HepG2 (cell line): ENCODE measurements around the gene ETV1. TPM values are rescaled to one million over a fixed set of nuclear protein-coding genes. Genes with fewer than 3 reads are reported as not detected.

ENCODE experiments used
- AKNA ChIP-seq: sonication (generic); formaldehyde crosslinking; IDR thresholded peaks from 2 replicates; pipeline ENCODE4 v1.4.0; 2020; ENCODE audit warnings: missing genetic modification reagents, borderline replicate concordance
- BRCA1 ChIP-seq: sonication (generic); formaldehyde crosslinking; IDR thresholded peaks from 2 replicates; pipeline ENCODE4 v1.4.0; 2020; ENCODE audit warnings: missing genetic modification reagents
- DR1 ChIP-seq: sonication (generic); formaldehyde crosslinking; IDR thresholded peaks from 2 replicates; pipeline ENCODE4 v1.8.0; 2021; ENCODE audit warnings: mild to moderate bottlenecking, missing genetic modification reagents, inconsistent platforms
- TOPORS ChIP-seq: sonication (generic); formaldehyde crosslinking; IDR thresholded peaks from 2 replicates; pipeline ENCODE4 v1.8.0; 2023; ENCODE audit warnings: mild to moderate bottlenecking, missing genetic modification reagents
- ZKSCAN5 ChIP-seq: sonication (generic); formaldehyde crosslinking; IDR thresholded peaks from 2 replicates; pipeline ENCODE4 v1.5.1; 2020; ENCODE audit warnings: mild to moderate bottlenecking, missing genetic modification reagents
- ZNF12 ChIP-seq: sonication (generic); formaldehyde crosslinking; IDR thresholded peaks from 2 replicates; pipeline ENCODE4 v1.5.0; 2020; ENCODE audit warnings: missing genetic modification reagents
- ZNF180 ChIP-seq: sonication (generic); formaldehyde crosslinking; IDR thresholded peaks from 2 replicates; pipeline ENCODE4 v1.4.0; 2020; ENCODE audit warnings: low read depth, missing genetic modification reagents, borderline replicate concordance
- ZNF34 ChIP-seq: sonication (generic); formaldehyde crosslinking; IDR thresholded peaks from 2 replicates; pipeline ENCODE4 v1.4.0; 2020; ENCODE audit warnings: mild to moderate bottlenecking, missing genetic modification reagents, borderline replicate concordance
- ZNF883 ChIP-seq: sonication (generic); formaldehyde crosslinking; IDR thresholded peaks from 2 replicates; pipeline ENCODE4 v1.5.1; 2020; ENCODE audit warnings: mild to moderate bottlenecking, missing genetic modification reagents; ENCODE audit errors: not compliant biosample characterization
- ZZZ3 ChIP-seq: sonication (generic); formaldehyde crosslinking; IDR thresholded peaks from 2 replicates; pipeline ENCODE4 v1.4.0; 2020; ENCODE audit warnings: missing genetic modification reagents, mild to moderate bottlenecking, borderline replicate concordance
- polyA plus RNA-seq, 8 experiments: library from polyadenylated mRNA; depleted of rRNA in 3 of 8; stranded (reverse) in 7 of 8; unstranded in 1 of 8; fragments of >200 nt; fragmentation: Illumina TruSeq in 4 of 8; extraction: Trizol in 4 of 8; gene quantifications; 2 replicates each; pipeline versions ENCODE4 v1.2.1 to v1.2.3, GENCODE V29; 2011 to 2016; ENCODE audit warnings: low read depth in 4 of 8, missing spikeins in 1 of 8, mixed read lengths in 1 of 8; ENCODE audit not compliant: insufficient read depth in 1 of 8
- total RNA-seq, 5 experiments: library from RNA; depleted of rRNA; stranded (reverse); fragments of >200 nt; fragmentation: Illumina TruSeq; extraction: Trizol; gene quantifications; 2 replicates each; pipeline ENCODE4 v1.2.3, GENCODE V29; 2016; ENCODE audit warnings: low read depth in 1 of 5

ETV1 gene
- total and polyA plus RNA-seq, 2 of the 13 experiments (the other 11 are each of a cell fraction or from before 2014, with no cell fraction given), result 0.04 to 0.24 TPM

GRCh38 chr7:13955494-13955893 is 34.0 kb downstream of the ETV1 start (continued):
- TF ChIP-seq AKNA (CRISPR knock-in tag) (no peak), ZKSCAN5 (CRISPR knock-in tag) (no peak), ZNF883 (CRISPR knock-in tag) (no peak), DR1 (CRISPR knock-in tag) (no peak), TOPORS (CRISPR knock-in tag) (no peak), ZNF34 (CRISPR knock-in tag) (no peak), ZNF180 (CRISPR knock-in tag) (no peak), BRCA1 (CRISPR knock-in tag) (no peak), ZNF12 (CRISPR knock-in tag) (no peak), ZZZ3 (CRISPR knock-in tag) (no peak)
- TF ChIP-seq, all 625 proteins: peak for 0
